ENCODE data around the gene UBIAD1.

Gene UBIAD1

DNA sequence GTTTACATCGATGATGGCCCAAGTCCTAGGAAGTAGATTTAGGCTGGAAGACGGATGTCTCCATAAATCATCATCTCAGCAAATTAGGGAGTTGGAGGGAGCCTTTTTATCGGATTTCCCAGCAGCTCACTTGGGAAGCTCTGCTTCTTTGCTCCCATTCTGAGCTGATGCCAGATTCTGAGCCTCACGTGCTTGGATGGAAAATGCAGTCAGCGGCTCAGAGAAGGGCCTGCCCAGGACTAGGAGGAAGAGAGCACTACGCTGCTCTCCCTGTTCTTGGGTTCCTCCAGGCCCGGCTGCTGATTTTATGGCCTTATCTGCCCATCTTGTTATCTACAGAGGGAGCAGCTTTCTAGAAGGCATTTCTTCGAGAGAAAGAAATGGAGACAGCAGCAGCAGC lies 42.0 kb downstream of the UBIAD1 start:
- DNase-seq: no peak

DNA sequence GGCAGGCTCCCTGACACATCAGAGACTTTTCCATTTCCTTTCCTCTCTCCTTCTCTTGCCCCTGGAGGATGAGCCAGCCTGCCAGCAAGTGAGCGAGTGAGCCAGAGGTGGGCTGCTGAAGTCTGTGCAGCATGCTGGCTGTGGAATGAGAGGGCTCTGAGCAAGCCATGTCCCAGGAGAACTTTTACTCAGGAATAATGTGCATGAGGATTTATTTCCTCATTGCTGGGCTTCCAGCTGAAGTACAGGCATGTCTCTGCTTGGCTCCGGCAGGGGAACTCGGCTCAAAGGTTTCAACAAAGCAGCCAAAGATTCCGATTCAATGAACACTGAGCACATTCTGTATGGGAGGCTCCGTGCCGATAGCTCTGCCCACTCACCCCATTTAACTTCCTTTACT lies 43.7 kb downstream of the UBIAD1 start:
- DNase-seq: no peak

GRCh38 chr1:11318982-11319381 lies 46.0 kb downstream of the UBIAD1 start:
- DNase-seq: no peak

- DNase-seq: no peak
Measured at GRCh38 chr1:11320153-11320936, 47.3 kb downstream of the UBIAD1 start.

GRCh38 chr1:11321656-11322491 lies 48.9 kb downstream of the UBIAD1 start:
- peak; percentile 45 for DNase-seq

GRCh38 chr1:11324567-11325165 lies 51.7 kb downstream of the UBIAD1 start:
- DNase-seq: no peak

DNA sequence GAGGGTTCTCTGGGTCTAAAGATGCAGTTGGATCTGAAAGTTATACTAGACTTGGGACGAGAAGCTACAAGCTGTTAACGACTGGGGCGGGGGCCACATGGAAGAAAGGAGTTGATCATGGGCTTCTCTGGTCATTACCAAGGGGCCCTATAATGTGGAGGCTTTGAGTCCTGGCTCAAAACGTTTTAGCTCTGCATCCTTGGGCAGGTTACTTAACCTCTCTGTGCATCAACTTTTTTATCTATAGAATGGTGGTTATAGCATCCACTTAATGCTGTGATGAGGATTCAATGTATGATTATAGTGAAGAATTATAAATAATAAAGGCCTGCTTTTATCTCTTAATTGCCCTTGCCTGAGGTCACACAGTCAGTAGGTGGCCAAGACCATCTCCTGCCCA lies 53.1 kb downstream of the UBIAD1 start:
- no peak for DNase-seq

GRCh38 chr1:11328444-11328843 lies 55.4 kb downstream of the UBIAD1 start:
- no peak for DNase-seq

- no peak for DNase-seq
Measured at GRCh38 chr1:11330411-11330810, 57.4 kb downstream of the UBIAD1 start.

- no peak for DNase-seq
Measured at GRCh38 chr1:11331036-11331944, 58.3 kb downstream of the UBIAD1 start.

DNA sequence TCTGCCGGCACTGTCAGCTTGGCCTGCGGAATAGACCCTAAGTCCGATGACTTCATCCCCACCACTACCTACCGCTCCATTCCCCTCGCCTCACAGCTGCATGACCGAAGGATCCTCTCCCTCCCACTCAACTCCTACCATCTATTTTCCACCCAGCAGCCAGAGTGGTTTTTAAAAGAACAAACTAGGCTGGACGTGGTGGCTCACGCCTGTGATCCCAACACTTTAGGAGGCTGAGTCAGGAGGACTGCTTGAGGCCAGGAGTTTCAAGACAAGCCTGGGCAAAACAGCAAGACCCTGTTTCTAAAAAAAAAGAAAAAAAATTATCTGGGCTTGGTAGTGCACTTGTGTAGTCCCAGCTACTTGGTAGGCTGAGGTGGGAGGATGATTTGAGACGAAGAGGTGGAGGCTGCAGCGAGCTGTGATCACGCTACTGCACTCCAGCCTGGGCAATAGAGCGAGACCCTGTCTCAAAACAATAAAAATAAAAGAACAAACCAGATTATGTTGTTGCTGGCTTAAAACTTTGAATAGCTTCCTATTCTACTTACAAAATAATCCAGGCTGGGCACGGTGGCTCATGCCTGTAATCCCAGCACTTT lies 59.0 kb downstream of the UBIAD1 start:
- DNase-seq: no peak

DNA sequence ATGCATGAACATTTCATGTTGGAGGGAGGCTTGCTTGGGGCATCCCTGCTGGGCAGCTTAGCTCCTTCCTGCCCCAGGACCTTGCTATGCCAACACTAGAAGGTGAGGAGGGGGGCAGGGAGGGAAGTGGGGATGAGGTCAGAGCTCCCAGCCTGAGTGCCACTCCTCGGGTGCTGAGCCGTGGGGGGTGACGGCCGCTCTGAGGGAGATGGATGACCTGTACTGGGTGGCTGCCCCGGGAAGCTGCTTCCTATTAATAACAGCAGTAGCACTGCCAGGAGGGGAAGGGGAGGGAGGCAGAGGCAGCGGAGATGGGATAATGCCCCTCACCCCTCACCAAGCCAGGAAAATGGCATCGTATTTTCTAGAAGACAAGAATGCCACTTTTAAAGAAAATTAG lies 60.6 kb downstream of the UBIAD1 start:
- no peak for DNase-seq

- no peak for DNase-seq
Measured at GRCh38 chr1:11334261-11334804, 61.3 kb downstream of the UBIAD1 start.

- DNase-seq: no peak
Measured at GRCh38 chr1:11334821-11335220, 61.8 kb downstream of the UBIAD1 start.

- no peak for DNase-seq
Measured at GRCh38 chr1:11335417-11336056, 62.5 kb downstream of the UBIAD1 start.

GRCh38 chr1:11337580-11338073 lies 64.6 kb downstream of the UBIAD1 start:
- DNase-seq: peak; percentile 42
